ENCODE measurements around the gene NDRG2. TPM values are rescaled to one million over a fixed set of nuclear protein-coding genes. Genes with fewer than 3 reads are reported as not detected.

Gene NDRG2
- total RNA-seq, 4 donors from 2014 or later, result 125 to 293 (median 215) TPM

DNA sequence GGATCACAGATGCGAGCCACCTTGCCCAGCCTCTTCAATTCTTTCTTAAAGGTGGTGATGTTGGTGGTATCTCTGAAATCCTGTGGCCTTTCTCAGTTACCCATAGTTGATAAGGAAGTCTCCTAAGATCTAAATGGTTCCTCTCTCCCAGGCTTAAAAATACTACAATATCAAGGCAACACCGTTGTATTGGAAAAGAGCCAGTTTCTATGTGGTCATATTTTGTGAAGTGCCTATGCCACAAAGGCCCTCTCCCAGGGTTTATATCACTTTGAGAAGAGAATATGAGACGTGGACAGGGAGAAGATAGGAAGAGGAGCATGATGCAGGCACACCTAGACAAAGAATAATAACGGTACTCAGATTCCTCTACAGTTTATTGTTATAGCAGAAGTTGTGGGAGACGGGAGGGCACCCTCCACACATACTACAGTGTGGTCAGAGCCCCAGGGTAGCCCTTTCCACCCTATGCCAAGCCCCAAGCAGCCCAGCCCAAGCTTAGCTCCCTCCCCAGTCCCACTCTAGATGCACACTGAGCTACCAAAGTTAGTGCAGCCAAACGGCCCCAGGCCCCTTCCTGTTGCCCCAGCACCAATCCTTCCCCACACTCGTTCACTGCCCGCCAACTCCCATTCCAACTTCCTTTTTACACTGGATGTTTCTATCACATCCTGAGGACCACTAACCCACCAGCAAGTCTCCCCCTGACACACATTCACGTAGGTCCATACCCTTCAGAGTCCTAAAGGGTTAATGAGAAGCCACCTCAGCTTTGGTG is 8.3 kb downstream of the NDRG2 start:
- TF ChIP-seq, protein P1, sequence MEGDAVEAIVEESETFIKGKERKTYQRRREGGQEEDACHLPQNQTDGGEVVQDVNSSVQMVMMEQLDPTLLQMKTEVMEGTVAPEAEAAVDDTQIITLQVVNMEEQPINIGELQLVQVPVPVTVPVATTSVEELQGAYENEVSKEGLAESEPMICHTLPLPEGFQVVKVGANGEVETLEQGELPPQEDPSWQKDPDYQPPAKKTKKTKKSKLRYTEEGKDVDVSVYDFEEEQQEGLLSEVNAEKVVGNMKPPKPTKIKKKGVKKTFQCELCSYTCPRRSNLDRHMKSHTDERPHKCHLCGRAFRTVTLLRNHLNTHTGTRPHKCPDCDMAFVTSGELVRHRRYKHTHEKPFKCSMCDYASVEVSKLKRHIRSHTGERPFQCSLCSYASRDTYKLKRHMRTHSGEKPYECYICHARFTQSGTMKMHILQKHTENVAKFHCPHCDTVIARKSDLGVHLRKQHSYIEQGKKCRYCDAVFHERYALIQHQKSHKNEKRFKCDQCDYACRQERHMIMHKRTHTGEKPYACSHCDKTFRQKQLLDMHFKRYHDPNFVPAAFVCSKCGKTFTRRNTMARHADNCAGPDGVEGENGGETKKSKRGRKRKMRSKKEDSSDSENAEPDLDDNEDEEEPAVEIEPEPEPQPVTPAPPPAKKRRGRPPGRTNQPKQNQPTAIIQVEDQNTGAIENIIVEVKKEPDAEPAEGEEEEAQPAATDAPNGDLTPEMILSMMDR (IDR thresholded peaks at IDR 0.05; ENCODE audit: low read depth), result no peak

DNA sequence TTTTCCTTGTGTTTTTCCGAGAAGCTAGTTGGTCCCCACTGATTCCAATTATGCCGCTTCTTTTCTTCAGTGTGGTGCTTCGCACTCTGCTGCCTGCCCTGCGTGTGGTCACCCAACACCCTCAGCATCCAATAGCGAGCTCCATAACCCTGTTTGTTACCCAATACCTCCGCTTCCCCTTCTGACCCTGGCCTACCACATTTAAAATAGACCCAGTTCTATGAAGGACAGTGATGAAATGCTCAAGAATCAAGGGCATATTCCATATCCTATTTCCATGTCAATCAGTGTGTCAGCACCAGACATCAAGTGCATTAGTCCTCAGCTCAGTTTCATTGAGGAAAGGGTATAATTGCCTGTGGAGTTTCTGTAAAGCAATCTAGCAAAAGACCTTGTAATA is 9.5 kb downstream of the NDRG2 start:
- TF ChIP-seq, protein P1 (IDR thresholded peaks at IDR 0.05; ENCODE audit: low read depth), result no peak

DNA sequence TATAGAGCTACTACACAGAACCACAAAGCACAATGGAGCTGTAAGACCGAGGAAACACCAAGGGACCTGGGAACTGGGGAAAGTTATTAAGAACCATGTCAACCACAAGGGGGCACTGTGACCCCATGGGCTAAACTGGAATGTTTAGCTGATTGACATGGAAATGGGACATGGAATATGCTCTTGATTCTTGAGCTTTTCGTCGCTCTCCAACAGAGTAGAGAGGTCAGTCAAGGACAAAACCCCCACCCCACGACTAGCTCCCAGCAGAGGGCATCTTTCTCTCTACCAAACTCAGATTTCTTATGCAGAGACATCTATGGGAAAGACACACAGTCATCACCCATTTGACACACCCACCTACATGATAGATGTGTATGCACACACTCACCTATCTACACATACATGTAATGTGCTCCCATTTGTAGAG is 10.1 kb downstream of the NDRG2 start:
- TF ChIP-seq, protein P1 (IDR thresholded peaks at IDR 0.05; ENCODE audit: low read depth), result no peak

DNA sequence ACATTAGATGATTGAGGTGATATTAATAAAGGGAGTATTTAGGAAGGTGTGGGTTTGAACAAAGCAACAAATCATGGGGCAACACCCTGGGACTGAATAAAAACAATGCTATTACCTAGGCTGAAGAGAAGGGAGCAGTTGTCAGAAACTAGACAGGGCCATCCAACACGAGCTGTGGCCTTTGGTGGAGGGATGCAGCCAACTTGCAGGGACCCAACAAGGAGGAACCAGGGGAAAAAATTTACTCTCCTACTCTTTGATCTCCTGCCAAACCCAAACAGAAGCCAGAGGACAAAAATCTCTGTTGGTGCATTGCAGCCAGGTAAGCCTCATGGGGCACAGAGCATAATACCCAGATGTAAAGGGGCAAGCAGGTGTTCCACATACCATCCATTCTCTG is 13.7 kb downstream of the NDRG2 start:
- TF ChIP-seq, protein P1 (IDR thresholded peaks at IDR 0.05; ENCODE audit: low read depth), result no peak

DNA sequence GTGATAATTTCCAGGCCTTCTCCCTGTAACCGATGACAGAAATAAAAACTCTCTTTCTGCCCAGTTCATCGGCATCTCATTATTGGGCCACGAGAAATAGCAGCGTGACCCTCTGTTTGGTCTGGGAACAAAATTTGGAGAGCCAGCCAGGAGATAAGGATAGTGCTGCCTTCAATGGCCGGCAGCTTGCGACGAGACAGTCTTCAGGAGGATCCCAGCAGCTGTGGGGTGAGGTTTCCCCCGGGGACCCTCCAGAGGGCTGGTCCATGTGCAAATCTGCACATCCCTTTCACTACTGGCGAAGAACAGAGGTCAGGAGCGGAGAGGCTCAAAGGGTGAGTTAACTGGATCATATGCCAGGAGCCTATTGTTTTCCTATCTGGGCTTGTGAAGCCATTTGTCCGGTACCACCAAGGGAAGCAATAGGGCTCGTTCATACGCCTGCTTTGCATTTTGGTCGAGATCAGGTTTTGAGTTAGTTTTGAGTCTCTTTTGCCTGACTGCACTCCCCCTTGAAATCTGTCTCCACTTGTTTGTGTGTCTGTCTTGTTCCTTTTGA is 21.0 kb downstream of the NDRG2 start:
- TF ChIP-seq, protein P1 (IDR thresholded peaks at IDR 0.05; ENCODE audit: low read depth), result no peak

DNA sequence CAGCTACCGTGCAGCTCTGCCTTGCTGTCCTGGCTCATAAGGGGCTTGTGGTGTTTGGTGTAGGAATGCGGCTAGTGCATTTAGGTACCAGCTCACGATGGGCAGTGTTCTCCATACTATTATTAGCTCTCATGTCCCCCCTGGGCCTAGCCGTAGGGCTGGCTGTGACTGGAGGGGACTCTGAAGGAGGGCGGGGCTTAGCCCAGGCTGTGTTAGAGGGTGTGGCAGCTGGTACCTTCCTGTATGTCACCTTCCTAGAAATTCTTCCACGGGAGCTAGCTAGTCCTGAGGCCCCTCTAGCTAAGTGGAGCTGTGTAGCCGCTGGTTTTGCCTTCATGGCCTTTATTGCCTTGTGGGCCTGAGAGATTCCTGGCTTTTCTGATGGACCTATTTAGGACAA is 23.6 kb downstream of the NDRG2 start:
- TF ChIP-seq, protein P1 (IDR thresholded peaks at IDR 0.05; ENCODE audit: low read depth), result no peak

DNA sequence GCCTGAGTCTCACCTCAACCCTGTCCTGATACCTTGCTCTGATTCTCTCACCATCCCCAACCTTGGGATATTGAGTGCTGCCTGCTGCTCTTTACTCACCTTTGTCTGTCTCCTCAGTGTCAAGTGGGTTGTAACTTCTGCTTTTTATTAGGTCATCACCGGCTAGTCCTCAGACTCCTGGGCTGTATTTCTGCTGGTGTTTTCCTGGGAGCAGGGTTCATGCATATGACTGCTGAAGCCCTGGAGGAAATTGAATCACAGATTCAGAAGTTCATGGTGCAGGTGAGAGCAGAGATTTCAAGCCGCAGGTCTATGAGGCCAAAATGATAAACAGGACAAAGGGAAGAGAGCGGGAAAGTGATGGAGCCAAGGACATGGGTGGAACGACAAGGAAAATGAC is 25.3 kb downstream of the NDRG2 start:
- TF ChIP-seq, protein P1 (IDR thresholded peaks at IDR 0.05; ENCODE audit: low read depth), result no peak
